B cell (primary cell): ENCODE results near the gene COA8. TPM values are rescaled to one million over a fixed set of nuclear protein-coding genes. Genes with fewer than 3 reads are reported as not detected.

Source experiments
- ATAC-seq: fragments of 200-7000 bp; cut with Tn5 transposase; one replicate; pipeline ENCODE4 v1.10.0; 2021; ENCODE audit warnings: low read depth, mild to moderate bottlenecking, moderate number of reproducible peaks, moderate library complexity
- CTCF ChIA-PET: fragments of 350-600 bp; sonication (Branson Sonifier 250); formaldehyde crosslinking; loops from one replicate; lab custom pipeline; 2021; ENCODE audit warnings: antibody characterized with exemption, inconsistent platforms; lab: Charles Lee
- POLR2A ChIA-PET: fragments of 350-600 bp; sonication (Branson Sonifier 250); formaldehyde crosslinking; loops from one replicate; lab custom pipeline; 2021; ENCODE audit warnings: antibody characterized with exemption; lab: Charles Lee
- DNase-seq: peaks from one replicate; pipeline ENCODE4 v3.0.0; 2013
- H2AFZ ChIP-seq: 2 replicates; pipeline ENCODE4 v1.6.1; 2012; ENCODE audit warnings: mild to moderate bottlenecking, low read depth, low read length; ENCODE audit not compliant: insufficient read depth, poor library complexity, severe bottlenecking
- H3K27ac ChIP-seq, 2 donors: 1 replicate in 1 of 2; 2 replicates in 1 of 2; pipeline ENCODE4 v1.5.1; 2012 to 2013; ENCODE audit warnings: low read length in 2 of 2, mild to moderate bottlenecking in 2 of 2, moderate library complexity in 1 of 2
- H3K27me3 ChIP-seq, 4 experiments: fragments of 200-600 bp in 1 of 4; sonication (generic) in 1 of 4; replicated peaks in 1 of 4; 1 replicate in 2 of 4; 2 replicates in 2 of 4; pipeline versions ENCODE4 v1.6.1 to v1.7.0; 2013 to 2016; ENCODE audit warnings: low read length in 3 of 4, mild to moderate bottlenecking in 2 of 4, mixed read lengths in 1 of 4, moderate library complexity in 1 of 4; ENCODE audit not compliant: insufficient read depth in 4 of 4, control insufficient read depth in 3 of 4; ENCODE audit errors: control extremely low read depth in 1 of 4
- H3K36me3 ChIP-seq, 2 experiments: replicated peaks in 1 of 2; 1 replicate in 1 of 2; 2 replicates in 1 of 2; pipeline versions ENCODE4 v1.6.1 to v1.7.1; 2013; ENCODE audit warnings: low read length in 1 of 2; ENCODE audit not compliant: insufficient read depth in 2 of 2, control insufficient read depth in 1 of 2; ENCODE audit errors: control extremely low read depth in 1 of 2, extremely low read depth in 1 of 2
- H3K4me1 ChIP-seq, 2 donors: fragments of 200-600 bp in 1 of 2; sonication (generic) in 1 of 2; 1 replicate in 1 of 2; 2 replicates in 1 of 2; pipeline versions ENCODE4 v1.5.1 to v1.6.1; 2013 to 2017; ENCODE audit warnings: low read length in 2 of 2; ENCODE audit not compliant: control insufficient read depth in 2 of 2, insufficient read depth in 2 of 2
- H3K4me2 ChIP-seq: replicated peaks from 2 replicates; pipeline ENCODE3; 2012; ENCODE audit warnings: mild to moderate bottlenecking, low read depth, low read length; ENCODE audit not compliant: poor library complexity, severe bottlenecking
- H3K4me3 ChIP-seq, 5 experiments: fragments of 200-600 bp in 1 of 5; sonication (generic) in 1 of 5; 1 replicate in 3 of 5; 2 replicates in 2 of 5; pipeline versions ENCODE4 v1.5.1 to v1.7.0; 2011 to 2016; ENCODE audit warnings: low read length in 4 of 5, mild to moderate bottlenecking in 4 of 5, low read depth in 2 of 5, control low read depth in 1 of 5, moderate library complexity in 1 of 5; ENCODE audit not compliant: insufficient read depth in 1 of 5; ENCODE audit errors: control extremely low read depth in 1 of 5, extremely low read depth in 1 of 5
- H3K79me2 ChIP-seq: fragments of 200-600 bp; sonication (generic); one replicate; pipeline ENCODE4 v1.6.0; 2016; ENCODE audit warnings: low read length; ENCODE audit not compliant: control insufficient read depth, insufficient read depth
- H3K9ac ChIP-seq: fragments of 200-600 bp; sonication (generic); 2 replicates; pipeline ENCODE4 v1.6.1; 2017; ENCODE audit warnings: mild to moderate bottlenecking, low read length, moderate library complexity
- H3K9me3 ChIP-seq, 3 donors: one replicate each; pipeline versions ENCODE4 v1.6.1 to v1.7.1; 2013; ENCODE audit warnings: low read length in 2 of 3; ENCODE audit not compliant: control insufficient read depth in 2 of 3, insufficient read depth in 1 of 3; ENCODE audit errors: control extremely low read depth in 1 of 3
- H4K20me1 ChIP-seq: 2 replicates; pipeline ENCODE4 v1.6.0; 2012; ENCODE audit warnings: mild to moderate bottlenecking, low read length; ENCODE audit not compliant: insufficient read depth, control insufficient read depth, poor library complexity, severe bottlenecking
- H3K27ac Mint-ChIP-seq: one replicate; pipeline ENCODE4 v1.8.0; 2021; ENCODE audit warnings: mixed read lengths
- H3K27me3 Mint-ChIP-seq: one replicate; pipeline ENCODE4 v1.8.0; 2021; ENCODE audit warnings: mixed read lengths
- H3K4me1 Mint-ChIP-seq: one replicate; pipeline ENCODE4 v1.8.0; 2021; ENCODE audit warnings: mixed read lengths
- H3K4me3 Mint-ChIP-seq: one replicate; pipeline ENCODE4 v1.8.0; 2021; ENCODE audit warnings: mixed read lengths
- H3K9me3 Mint-ChIP-seq: one replicate; pipeline ENCODE4 v1.8.0; 2022; ENCODE audit warnings: mixed read lengths; ENCODE audit not compliant: insufficient read depth
- CTCF ChIP-seq: fragments of 200-600 bp; IDR thresholded peaks from one replicate; pipeline ENCODE4 v1.8.0; 2022; ENCODE audit warnings: antibody characterized with exemption, mild to moderate bottlenecking
- EZH2 ChIP-seq: IDR thresholded peaks from 2 replicates; pipeline ENCODE4 v1.6.1; 2012; ENCODE audit warnings: borderline replicate concordance, low read depth, mild to moderate bottlenecking, moderate library complexity, low read length; ENCODE audit not compliant: insufficient read depth, poor library complexity, severe bottlenecking
- WGBS: methylation state at CpG from one replicate; pipeline ENCODE4 v1.1.5; 2013; ENCODE audit warnings: missing lambda C conversion rate; ENCODE audit not compliant: insufficient coverage; 5-methylcytosine and 5-hydroxymethylcytosine counted together
- intact Hi-C: fragments of 100-400 bp; cut with micrococcal nuclease; formaldehyde crosslinking; loops from one replicate; pipeline ENCODE4 v1.10.0; 2022
- polyA plus RNA-seq: library from polyadenylated mRNA; depleted of rRNA; stranded (reverse); fragments of >200 nt; gene quantifications from 2 replicates; pipeline ENCODE4 v1.2.3, GENCODE V29; 2012
- total RNA-seq, 2 donors: library from RNA; stranded (reverse); fragments of 120-200 nt in 1 of 2; gene quantifications; 1 replicate in 1 of 2; 2 replicates in 1 of 2; pipeline versions ENCODE4 v1.2.3 to v1.2.4, GENCODE V29; 2013 to 2022

Gene COA8
- total and polyA plus RNA-seq, 2 donors (not counting 1 experiment from before 2014, with no cell fraction given), result 7.5 to 24.9 TPM

DNA sequence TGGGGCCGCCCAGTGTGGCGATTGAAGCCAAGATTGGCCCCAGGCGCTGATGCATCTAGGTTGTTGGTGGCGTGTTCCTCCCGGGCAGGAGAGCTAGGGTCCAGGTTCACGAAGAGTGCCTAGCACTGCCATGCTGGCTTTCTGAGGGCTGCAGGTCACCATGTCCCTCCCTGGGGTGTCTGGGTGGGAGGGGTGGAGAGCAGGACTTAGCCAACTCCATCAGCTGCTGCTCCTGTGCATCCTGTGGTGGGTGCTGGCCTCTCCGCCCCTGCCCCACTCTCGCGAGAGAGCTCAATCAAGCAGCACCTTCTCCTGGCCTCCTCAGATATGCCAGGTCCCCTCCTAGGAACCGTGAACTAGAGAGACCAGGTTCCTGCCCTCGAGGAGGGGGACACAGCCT, 31.9 kb upstream of the COA8 start:
- no peaks in the 10 kb centered on the region for H3K9me3 Mint-ChIP-seq
- intact Hi-C loops, result no loop called here
- ChIA-PET CTCF (interaction anchor here (2.2 to 6.2 kb wide), 3 partner anchors 13 to 31 kb away, joined by 7 to 42 read pairs (median 33); no protein-coding TSS in a partner anchor), POLR2A (interaction anchor here (0.6 kb wide), 1 partner anchor 1770 kb away, joined by 4 read pairs; the partner anchor contains the start of gene BRF1)
- Histone ChIP-seq H3K4me1 (peaks cover 33 to 49% of the 10 kb centered on the region in 2 donors), H3K27me3 (no peaks in the 10 kb centered on the region), H3K27ac (no peak overlapping the region), H3K4me3 (no peak overlapping the region), H3K79me2 (peaks cover 24% of the 10 kb centered on the region), H2AFZ (no peak overlapping the region), H3K4me2 (peak overlapping the region; percentile 96), H3K36me3 (peaks cover 0 to 11% of the 10 kb centered on the region in 2 experiments), H3K9ac (no peak overlapping the region), H3K9me3 (no peaks in the 10 kb centered on the region), H4K20me1 (peaks cover 34% of the 10 kb centered on the region)
- WGBS, result 92% methylated on average over 11 of the region's 11 CpGs
- peaks cover 44% of the 10 kb centered on the region for H3K4me1 Mint-ChIP-seq
- DNase-seq, result no peak
- no peaks in the 10 kb centered on the region for H3K27me3 Mint-ChIP-seq
- H3K27ac Mint-ChIP-seq, result peak overlapping the region; percentile 10
- TF ChIP-seq CTCF, result no peak
- TF ChIP-seq EZH2, result no peak
- peak overlapping the region; percentile 88 for H3K4me3 Mint-ChIP-seq
- no peak for ATAC-seq

DNA sequence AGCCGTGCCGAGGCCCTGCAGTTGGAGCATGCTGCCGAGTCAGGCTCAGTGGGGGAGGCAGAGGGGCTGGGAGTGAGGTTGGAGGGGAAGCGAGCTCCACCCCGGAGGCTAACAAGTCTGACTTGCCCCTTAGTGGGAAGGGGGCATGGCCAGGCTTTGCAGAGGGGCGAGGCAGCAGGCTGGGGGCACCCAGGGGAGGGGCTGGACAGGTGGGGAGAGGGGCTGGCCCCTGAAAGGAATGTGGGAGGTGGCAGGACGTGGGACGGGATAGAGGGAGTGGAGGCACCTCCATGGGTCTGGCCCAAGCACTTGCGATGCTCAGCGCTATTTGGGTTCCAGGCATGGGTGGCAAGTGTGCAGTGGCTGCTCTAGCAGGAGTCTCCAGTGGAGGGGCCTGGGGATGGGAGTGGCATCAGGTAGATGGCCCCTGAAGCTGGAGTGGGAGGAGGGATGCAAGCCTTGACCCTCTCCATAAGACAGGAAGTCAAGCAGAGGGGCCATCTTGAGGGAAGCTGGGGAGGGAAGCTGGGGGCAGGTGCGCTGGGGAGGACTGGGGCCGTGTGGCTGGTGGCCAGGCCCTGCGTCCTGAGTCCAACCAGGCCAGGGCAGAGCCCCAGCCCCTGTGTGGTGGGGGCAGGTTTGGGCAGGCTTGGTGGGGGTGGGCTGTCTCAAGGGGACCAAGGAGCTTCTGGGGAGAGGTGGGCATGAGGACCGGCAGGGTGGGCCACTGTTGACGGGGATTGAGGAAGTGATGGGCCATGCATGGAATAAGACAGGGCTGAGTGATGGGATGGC, 31.1 kb upstream of the COA8 start:
- Histone ChIP-seq H3K4me1 (peaks cover 33 to 43% of the 10 kb centered on the region in 2 donors), H3K36me3 (peaks cover 0 to 11% of the 10 kb centered on the region in 2 experiments), H3K9ac (no peak overlapping the region), H2AFZ (no peak overlapping the region), H3K4me2 (no peak overlapping the region), H3K27me3 (no peaks in the 10 kb centered on the region), H3K27ac (no peak overlapping the region), H3K79me2 (peaks cover 24% of the 10 kb centered on the region), H3K9me3 (no peaks in the 10 kb centered on the region), H4K20me1 (peaks cover 34% of the 10 kb centered on the region), H3K4me3 (no peak overlapping the region)
- DNase-seq (no peak), ATAC-seq (no peak)
- Mint-ChIP-seq H3K27me3 (no peaks in the 10 kb centered on the region), H3K4me1 (peaks cover 40% of the 10 kb centered on the region), H3K4me3 (peak overlapping the region; percentile 37), H3K9me3 (no peaks in the 10 kb centered on the region), H3K27ac (no peak overlapping the region)
- TF ChIP-seq CTCF (no peak), EZH2 (no peak)
- intact Hi-C loops, result no loop called here
- POLR2A ChIA-PET, result no interaction called here
- CTCF ChIA-PET, result interaction anchor here (1.4 to 6.2 kb wide), 3 partner anchors 13 to 15 kb away, joined by 4 to 42 read pairs (median 33); no protein-coding TSS in a partner anchor
- WGBS, result 96% methylated on average over 15 of the region's 15 CpGs
